Measurements from ENCODE around the gene SLC6A19. TPM values are rescaled to one million over a fixed set of nuclear protein-coding genes. Genes with fewer than 3 reads are reported as not detected.

The SLC6A19 gene
- total and polyA plus RNA-seq, 9 of the 15 experiments (the other 6 are each of a cell fraction or from before 2014, with no cell fraction given), result 0.03 to 1.6 (median 0.59) TPM

GRCh38 chr5:1162751-1163150 is 38.6 kb upstream of the SLC6A19 start:
- POLR2A ChIA-PET, result interaction anchor here (0.6 kb wide), 1 partner anchor 932 kb away, joined by 3 read pairs; no protein-coding TSS in a partner anchor
- Histone ChIP-seq H3K9me3 (replicated peaks; ENCODE audit: control insufficient read depth, insufficient read depth, low read depth, low read length) (peaks cover 2% of the 10 kb centered on the region; the same call in 1 of the 2 replicates), H3K9me1 (ENCODE audit: control insufficient read depth, insufficient read depth, low read length) (peaks cover 2% of the 10 kb centered on the region), H3K79me2 (ENCODE audit: control insufficient read depth, insufficient read depth, low read length) (no peaks in the 10 kb centered on the region), H3K4me1 (replicated peaks in 1 of 2; ENCODE audit: control insufficient read depth in 2 of 2, insufficient read depth in 2 of 2, low read length in 2 of 2) (peaks cover 0 to 28% of the 10 kb centered on the region in 2 experiments; a peak in 2 of 5 replicates), H3K27ac (ENCODE audit: extremely low read depth, low read depth, low read length) (no peak overlapping the region), H3K9ac (ENCODE audit: insufficient read depth in 1 of 2, low read depth in 2 of 2, low read length in 2 of 2) (no peak overlapping the region), H3K36me3 (ENCODE audit: control insufficient read depth, insufficient read depth, low read length) (no peaks in the 10 kb centered on the region), H3K4me3 (no peak overlapping the region), H3K27me3 (ENCODE audit: control insufficient read depth in 2 of 2, insufficient read depth in 2 of 2, low read length in 2 of 2) (peaks cover 32 to 67% of the 10 kb centered on the region in 2 experiments; a peak in 4 of 5 replicates), H3K4me2 (ENCODE audit: insufficient read depth, low read length) (no peak overlapping the region), H2AFZ (ENCODE audit: low read depth, low read length) (no peak overlapping the region), H4K20me1 (replicated peaks; ENCODE audit: control insufficient read depth, insufficient read depth, low read length) (peaks cover 30% of the 10 kb centered on the region)
- in situ Hi-C loops (cut with MboI) (no loop called here), intact Hi-C loops (cut with micrococcal nuclease) (loop anchor here (10.0 kb wide), 1 partner anchor 168 kb away; no protein-coding TSS in a partner anchor)
- FAIRE-seq (peak; percentile 26), ATAC-seq (no peak), DNase-seq (ENCODE audit: extremely low read depth in 1 of 4, low spot score in 3 of 4) (no peak)
- 7% methylated on average over 8 of the region's 8 CpGs for WGBS (ENCODE audit: insufficient coverage, low coverage, missing lambda C conversion rate)
- CTCF ChIA-PET (ENCODE audit: low intra/inter-chr PET ratio), result no interaction called here
- BruUV-seq (replicated peaks), result no TSS peak
- no peak for TF ChIP-seq NR1H2 (CRISPR knock-in tag; IDR thresholded peaks at IDR 0.05)
- TF ChIP-seq ETS2 (tag; IDR thresholded peaks at IDR 0.05; ENCODE audit: borderline replicate concordance, poor library complexity, severe bottlenecking), result no peak
- TF ChIP-seq CHD7 (IDR thresholded peaks at IDR 0.05; ENCODE audit: low read depth, low read length), result no peak

All from K562 (cell line).